Mesothelial cell of epicardium (in vitro differentiated cells): ENCODE results near the gene CNIH3. TPM values are rescaled to one million over a fixed set of nuclear protein-coding genes. Genes with fewer than 3 reads are reported as not detected.

Experiments
- DNase-seq, 2 experiments: peaks; one replicate each; pipeline ENCODE4 v3.0.0; 2021; ENCODE audit warnings: low spot score in 2 of 2; ENCODE audit not compliant: unreplicated experiment in 2 of 2
- H3K27ac Mint-ChIP-seq: 2 replicates; pipeline ENCODE4 v1.8.0; 2021; ENCODE audit warnings: mixed read lengths
- H3K27me3 Mint-ChIP-seq: 2 replicates; pipeline ENCODE4 v1.8.0; 2021; ENCODE audit warnings: low read depth, mixed read lengths
- H3K36me3 Mint-ChIP-seq: 2 replicates; pipeline ENCODE4 v1.8.0; 2021; ENCODE audit warnings: mixed read lengths
- H3K4me1 Mint-ChIP-seq: 2 replicates; pipeline ENCODE4 v1.8.0; 2021; ENCODE audit warnings: mixed read lengths
- H3K4me3 Mint-ChIP-seq: 2 replicates; pipeline ENCODE4 v1.8.0; 2021; ENCODE audit warnings: mild to moderate bottlenecking, moderate library complexity, mixed read lengths
- H3K9me3 Mint-ChIP-seq: 2 replicates; pipeline ENCODE4 v1.8.0; 2021; ENCODE audit warnings: mixed read lengths
- total RNA-seq: library from RNA; stranded (reverse); gene quantifications from 3 replicates; pipeline ENCODE4 v1.2.1, GENCODE V29; 2021
- TF ChIP-seq, protein P1 (sequence below): fragments of 200-600 bp; sonication (generic); IDR thresholded peaks from one replicate; pipeline ENCODE4 v1.5.0; 2021; ENCODE audit warnings: antibody characterized with exemption; ENCODE audit not compliant: unreplicated experiment

CNIH3 gene
- total RNA-seq, 1 donor from 2014 or later: 8.3 TPM

DNA sequence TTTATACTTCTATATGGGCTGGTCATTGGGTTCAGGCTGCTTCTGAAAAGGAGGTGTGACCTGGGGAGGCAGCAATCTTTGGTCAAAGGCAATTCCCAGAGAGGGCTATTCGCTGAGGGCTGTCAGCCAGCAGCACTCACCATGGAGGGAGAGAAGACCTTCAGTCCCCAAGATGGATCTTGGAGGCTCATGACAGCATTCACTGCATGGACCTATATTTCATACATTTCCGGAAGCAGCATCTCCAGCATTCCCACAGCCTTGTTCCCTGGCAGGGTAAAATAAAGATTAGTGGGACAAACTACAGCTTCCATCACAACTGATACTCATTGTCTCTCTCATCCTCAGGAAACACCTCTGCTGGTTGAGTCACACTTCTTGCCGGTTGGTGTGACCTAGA lies 146.6 kb downstream of the CNIH3 start:
- Mint-ChIP-seq H3K9me3 (peaks cover 11% of the 10 kb centered on the region), H3K27me3 (peaks cover 26% of the 10 kb centered on the region), H3K36me3 (no peaks in the 10 kb centered on the region), H3K4me1 (no peaks in the 10 kb centered on the region), H3K4me3 (no peak overlapping the region), H3K27ac (no peak overlapping the region)
- TF ChIP-seq, protein P1, sequence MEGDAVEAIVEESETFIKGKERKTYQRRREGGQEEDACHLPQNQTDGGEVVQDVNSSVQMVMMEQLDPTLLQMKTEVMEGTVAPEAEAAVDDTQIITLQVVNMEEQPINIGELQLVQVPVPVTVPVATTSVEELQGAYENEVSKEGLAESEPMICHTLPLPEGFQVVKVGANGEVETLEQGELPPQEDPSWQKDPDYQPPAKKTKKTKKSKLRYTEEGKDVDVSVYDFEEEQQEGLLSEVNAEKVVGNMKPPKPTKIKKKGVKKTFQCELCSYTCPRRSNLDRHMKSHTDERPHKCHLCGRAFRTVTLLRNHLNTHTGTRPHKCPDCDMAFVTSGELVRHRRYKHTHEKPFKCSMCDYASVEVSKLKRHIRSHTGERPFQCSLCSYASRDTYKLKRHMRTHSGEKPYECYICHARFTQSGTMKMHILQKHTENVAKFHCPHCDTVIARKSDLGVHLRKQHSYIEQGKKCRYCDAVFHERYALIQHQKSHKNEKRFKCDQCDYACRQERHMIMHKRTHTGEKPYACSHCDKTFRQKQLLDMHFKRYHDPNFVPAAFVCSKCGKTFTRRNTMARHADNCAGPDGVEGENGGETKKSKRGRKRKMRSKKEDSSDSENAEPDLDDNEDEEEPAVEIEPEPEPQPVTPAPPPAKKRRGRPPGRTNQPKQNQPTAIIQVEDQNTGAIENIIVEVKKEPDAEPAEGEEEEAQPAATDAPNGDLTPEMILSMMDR: no peak
- DNase-seq: no peak

DNA sequence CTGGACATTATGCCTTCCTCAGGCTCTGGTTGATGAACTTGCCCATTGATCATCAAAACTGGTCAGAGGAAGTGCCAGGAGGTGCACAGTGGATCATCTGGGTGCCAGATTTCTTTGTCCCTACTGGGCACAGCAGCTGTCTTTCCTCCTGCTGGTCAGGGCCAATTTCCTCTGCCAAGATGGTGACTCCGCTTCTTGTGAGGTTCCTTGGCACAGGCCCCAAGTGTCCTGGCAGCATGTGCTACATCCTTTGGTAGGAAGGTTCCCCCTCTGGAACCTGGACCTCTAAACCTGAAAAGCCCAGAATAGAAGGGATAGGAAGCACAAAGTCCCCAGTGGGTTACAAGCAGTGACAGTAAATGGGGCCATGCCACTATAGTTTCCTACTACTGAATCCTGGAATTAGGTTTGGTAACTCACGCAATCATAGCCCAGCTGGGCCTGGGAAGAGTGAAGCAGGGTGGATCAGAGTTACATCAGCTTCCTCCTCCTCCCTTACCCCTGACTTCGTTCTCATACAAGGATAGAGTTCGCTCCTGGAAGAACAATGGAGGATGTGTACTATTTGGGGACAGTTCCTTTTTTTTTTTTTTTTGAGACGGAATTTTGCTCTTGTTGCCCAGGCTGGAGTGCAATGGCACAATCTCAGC lies 147.1 kb downstream of the CNIH3 start:
- Mint-ChIP-seq H3K36me3 (no peaks in the 10 kb centered on the region), H3K4me1 (no peaks in the 10 kb centered on the region), H3K27ac (no peak overlapping the region), H3K27me3 (peaks cover 26% of the 10 kb centered on the region), H3K4me3 (no peak overlapping the region), H3K9me3 (peaks cover 11% of the 10 kb centered on the region)
- no peak for DNase-seq
- TF ChIP-seq, protein P1: no peak

DNA sequence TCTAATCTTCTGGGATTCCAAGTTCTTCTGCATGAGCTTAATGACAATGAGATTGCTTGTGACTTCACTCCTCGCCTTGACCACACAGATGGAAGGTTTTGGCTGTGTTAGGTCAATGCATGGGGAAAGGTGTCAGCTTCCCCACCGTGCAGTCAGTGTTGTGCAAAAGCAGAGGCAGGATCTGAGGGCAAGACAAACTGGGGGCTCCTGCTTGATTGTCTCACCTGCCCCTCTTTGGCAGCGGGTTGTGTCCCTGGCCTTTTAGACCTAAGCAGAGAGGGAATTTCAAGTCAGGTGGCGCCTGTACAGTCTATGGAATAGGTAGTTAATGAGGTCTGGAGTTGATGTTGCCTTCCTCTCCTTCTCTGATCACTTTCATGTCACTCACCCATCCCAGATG lies 150.1 kb downstream of the CNIH3 start:
- H3K9me3 Mint-ChIP-seq: no peaks in the 10 kb centered on the region
- TF ChIP-seq, protein P1: no peak
- H3K4me1 Mint-ChIP-seq: peaks cover 2% of the 10 kb centered on the region
- no peak overlapping the region for H3K27ac Mint-ChIP-seq
- no peaks in the 10 kb centered on the region for H3K36me3 Mint-ChIP-seq
- DNase-seq: no peak
- no peak overlapping the region for H3K4me3 Mint-ChIP-seq
- peaks cover 23% of the 10 kb centered on the region for H3K27me3 Mint-ChIP-seq

DNA sequence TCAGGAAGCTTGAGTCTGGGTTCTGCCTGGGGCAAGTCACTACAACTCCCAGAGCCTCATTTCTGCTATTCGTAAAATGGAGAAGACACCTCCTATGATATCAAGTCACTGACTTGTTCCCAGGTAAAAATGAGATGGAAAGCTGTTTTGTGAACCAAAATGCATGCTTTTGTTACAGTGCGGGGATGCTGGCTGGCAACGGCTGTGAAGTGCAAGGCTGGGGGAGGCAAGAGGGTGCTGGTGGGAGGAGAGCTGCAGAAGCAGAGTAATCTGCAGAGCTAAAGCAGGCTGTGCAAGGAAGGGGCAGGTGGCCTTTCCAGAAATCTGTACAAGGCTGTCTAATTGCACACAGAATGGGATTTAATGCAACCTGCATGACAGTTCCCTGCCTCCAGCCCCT lies 150.9 kb downstream of the CNIH3 start:
- TF ChIP-seq, protein P1: no peak
- no peaks in the 10 kb centered on the region for H3K9me3 Mint-ChIP-seq
- peaks cover 2% of the 10 kb centered on the region for H3K4me1 Mint-ChIP-seq
- H3K27me3 Mint-ChIP-seq: peaks cover 22% of the 10 kb centered on the region
- H3K36me3 Mint-ChIP-seq: no peaks in the 10 kb centered on the region
- no peak for DNase-seq
- H3K4me3 Mint-ChIP-seq: no peak overlapping the region
- H3K27ac Mint-ChIP-seq: no peak overlapping the region

DNA sequence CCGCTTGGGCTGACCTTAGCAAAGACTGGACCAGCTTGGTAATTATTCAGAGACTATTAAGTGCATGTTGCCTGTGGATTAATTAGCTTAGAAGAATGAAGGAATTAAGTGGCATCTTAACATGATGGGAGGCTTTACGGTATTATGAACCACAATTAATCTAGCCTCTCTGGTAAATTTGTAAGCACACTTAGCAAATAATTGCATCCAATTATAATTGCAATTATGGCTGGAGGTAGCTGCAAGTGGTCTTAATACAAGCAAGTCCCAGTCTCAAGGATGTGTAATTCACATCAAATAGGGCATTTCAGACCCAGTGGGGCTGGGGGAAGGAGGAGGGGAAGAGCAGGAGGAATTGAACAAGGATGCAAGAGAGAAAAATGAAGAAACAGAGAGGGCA lies 151.6 kb downstream of the CNIH3 start:
- Mint-ChIP-seq H3K36me3 (no peaks in the 10 kb centered on the region), H3K27me3 (peaks cover 24% of the 10 kb centered on the region), H3K27ac (no peak overlapping the region), H3K4me3 (no peak overlapping the region), H3K4me1 (peaks cover 2% of the 10 kb centered on the region), H3K9me3 (no peaks in the 10 kb centered on the region)
- no peak for DNase-seq
- TF ChIP-seq, protein P1: no peak

DNA sequence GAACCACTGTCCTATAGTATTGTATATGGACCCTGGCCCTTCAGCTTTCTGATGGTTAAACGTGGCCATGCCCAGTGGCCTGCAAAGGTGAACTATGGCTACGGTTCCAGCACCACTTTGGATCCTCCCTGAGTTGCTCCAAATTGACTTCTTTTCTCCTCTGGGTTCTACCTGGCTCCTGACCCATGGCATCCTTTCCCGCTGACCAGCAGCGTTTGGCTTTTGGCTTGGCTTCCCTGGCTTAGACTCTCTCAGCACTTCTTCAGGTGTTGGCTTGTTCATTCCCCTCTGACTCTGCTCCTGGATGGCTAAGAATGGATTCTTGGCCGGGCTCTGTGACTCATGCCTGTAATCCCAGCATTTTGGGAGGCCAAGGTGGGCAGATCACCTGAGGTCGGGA lies 152.9 kb downstream of the CNIH3 start:
- H3K27me3 Mint-ChIP-seq: peaks cover 27% of the 10 kb centered on the region

More for the DNA sequence above, 152.9 kb downstream of the CNIH3 start:
- H3K4me1 Mint-ChIP-seq: peaks cover 2% of the 10 kb centered on the region
- TF ChIP-seq, protein P1: no peak
- H3K4me3 Mint-ChIP-seq: no peak overlapping the region
- DNase-seq: no peak
- H3K36me3 Mint-ChIP-seq: no peaks in the 10 kb centered on the region
- no peak overlapping the region for H3K27ac Mint-ChIP-seq
- no peaks in the 10 kb centered on the region for H3K9me3 Mint-ChIP-seq
